Measurements from ENCODE around the gene SNCG. TPM values are rescaled to one million over a fixed set of nuclear protein-coding genes. Genes with fewer than 3 reads are reported as not detected.
"Not testable (repeated sequence)": the region's sequence is repeated elsewhere in the genome, so short reads cannot be mapped to it uniquely, and the experiment has no call there.

Gene SNCG
- total and polyA plus RNA-seq, 4 donors, result 70.0 to 209 (median 98.4) TPM

DNA sequence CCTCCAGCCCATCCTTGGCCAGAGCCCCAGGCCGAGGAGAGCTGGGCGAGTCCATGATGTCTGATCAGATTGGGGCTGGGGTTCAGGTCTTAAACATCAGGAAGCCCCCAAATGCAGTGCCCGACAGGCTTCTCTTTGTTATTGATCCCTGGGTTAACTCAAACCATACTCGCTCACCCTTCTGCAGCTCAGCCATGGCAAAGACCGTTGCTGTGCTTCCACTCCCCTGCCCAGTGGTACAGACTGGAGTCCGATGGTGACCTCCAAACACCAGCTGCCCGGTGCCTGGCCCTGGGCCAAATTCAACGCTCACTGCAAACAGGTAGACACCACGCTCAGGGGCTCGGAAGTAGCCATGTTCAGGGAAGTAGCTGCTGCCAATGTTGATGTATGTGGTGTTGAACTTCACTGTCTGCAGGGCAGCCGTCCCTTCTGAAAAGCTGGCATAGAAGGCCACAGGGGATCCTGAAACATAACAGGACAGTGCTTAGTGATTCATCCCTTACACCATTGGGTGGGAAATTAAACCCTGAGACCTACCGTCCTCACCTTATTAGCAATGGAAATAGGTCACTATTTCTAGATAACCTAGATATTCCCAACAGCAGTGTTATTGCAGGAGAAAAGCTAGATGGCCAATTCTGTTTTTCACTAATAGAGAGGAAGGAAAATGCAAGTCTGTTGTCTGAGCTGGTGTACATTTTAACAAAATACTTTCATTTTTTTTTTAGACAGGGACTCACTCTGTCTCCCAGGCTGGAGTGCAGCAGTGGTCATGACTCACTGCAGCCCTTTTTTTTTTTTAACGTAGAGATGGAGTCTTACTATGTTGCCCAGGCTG lies 21.5 kb upstream of the SNCG start:
- ATAC-seq (ENCODE audit: low FRiP score), result no peak

DNA sequence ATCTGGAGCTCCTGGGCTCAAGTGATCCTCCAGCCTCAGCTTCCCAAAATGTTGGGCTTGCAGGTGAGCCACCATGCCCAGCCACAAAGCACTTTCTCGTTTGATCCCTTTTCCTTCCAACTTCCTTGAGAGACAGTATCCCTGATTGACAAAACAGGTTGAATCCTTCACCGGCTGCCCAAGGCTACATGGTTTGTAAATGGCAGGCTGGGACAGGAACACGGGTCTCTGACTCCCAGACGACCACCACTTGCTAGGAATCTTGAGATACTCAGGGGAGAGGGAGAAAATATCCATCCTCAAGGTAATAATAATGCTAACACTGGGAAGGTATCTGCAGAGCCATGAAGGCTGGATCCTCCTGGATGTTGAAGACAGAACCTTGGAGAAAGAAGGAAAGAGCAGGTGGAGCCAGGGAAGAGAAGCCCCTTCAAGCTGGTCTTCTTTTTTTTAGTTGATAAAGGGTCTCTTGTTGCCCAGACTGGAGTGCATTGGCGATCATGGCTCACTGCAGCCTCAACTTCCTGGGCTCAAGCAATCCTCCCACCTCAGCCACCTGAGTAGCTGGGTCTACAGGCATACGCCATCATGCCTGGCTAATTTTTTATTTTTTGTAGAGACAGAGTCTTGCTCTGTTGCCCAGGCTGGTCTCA lies 20.8 kb upstream of the SNCG start:
- WGBS, 2 donors, result 67 to 70% methylated on average over 6 of the region's 6 CpGs
- Histone ChIP-seq H3K27me3 (ENCODE audit: control insufficient read depth in 1 of 2, insufficient read depth in 2 of 2, low read length in 1 of 2) (no peaks in the 10 kb centered on the region), H3K36me3 (ENCODE audit: control insufficient read depth in 1 of 2, insufficient read depth in 2 of 2, low read length in 1 of 2) (no peaks in the 10 kb centered on the region), H3K27ac (ENCODE audit: low read depth in 1 of 2, low read length in 2 of 2) (peak overlapping the region in 1 of 2 donors; percentile 8), H3K4me1 (ENCODE audit: control insufficient read depth in 1 of 2, insufficient read depth in 2 of 2, low read length in 2 of 2) (no peaks in the 10 kb centered on the region), H3K9me3 (ENCODE audit: control insufficient read depth, low read length) (no peaks in the 10 kb centered on the region), H3K4me3 (ENCODE audit: low read length in 2 of 2) (no peak overlapping the region)
- ATAC-seq (ENCODE audit: low FRiP score), result no peak
- no peak for DNase-seq
- intact Hi-C loops (cut with DNase I), result loop anchor here in 1 of 2 donors (2.0 kb wide), 1 partner anchor 23 kb away; no protein-coding TSS in a partner anchor

More for the DNA sequence above, 21.5 kb upstream of the SNCG start:
- Histone ChIP-seq H3K36me3 (ENCODE audit: control insufficient read depth in 1 of 2, insufficient read depth in 2 of 2, low read length in 1 of 2) (no peaks in the 10 kb centered on the region), H3K27me3 (ENCODE audit: control insufficient read depth in 1 of 2, insufficient read depth in 2 of 2, low read length in 1 of 2) (no peaks in the 10 kb centered on the region), H3K4me1 (ENCODE audit: control insufficient read depth in 1 of 2, insufficient read depth in 2 of 2, low read length in 2 of 2) (no peaks in the 10 kb centered on the region), H3K9me3 (ENCODE audit: control insufficient read depth, low read length) (no peaks in the 10 kb centered on the region), H3K4me3 (ENCODE audit: low read length in 2 of 2) (no peak overlapping the region), H3K27ac (ENCODE audit: low read depth in 1 of 2, low read length in 2 of 2) (peak overlapping the region in 1 of 2 donors; percentile 60)
- intact Hi-C loops (cut with DNase I), result no loop called here
- DNase-seq, result no peak
- WGBS, 2 donors, result 58 to 61% methylated on average over 13 of the region's 13 CpGs

GRCh38 chr10:86938260-86938659 lies 20.1 kb upstream of the SNCG start:
- H3K4me1 ChIP-seq (ENCODE audit: control insufficient read depth in 1 of 2, insufficient read depth in 2 of 2, low read length in 2 of 2), result no peaks in the 10 kb centered on the region
- WGBS, 2 donors, result 62 to 66% methylated on average over 2 of the region's 2 CpGs
- intact Hi-C loops (cut with DNase I), result loop anchor here in 1 of 2 donors (2.0 kb wide), 1 partner anchor 23 kb away; no protein-coding TSS in a partner anchor
- H3K27ac ChIP-seq (ENCODE audit: low read depth in 1 of 2, low read length in 2 of 2), result no peak overlapping the region
- no peaks in the 10 kb centered on the region for H3K27me3 ChIP-seq (ENCODE audit: control insufficient read depth in 1 of 2, insufficient read depth in 2 of 2, low read length in 1 of 2)
- no peaks in the 10 kb centered on the region for H3K36me3 ChIP-seq (ENCODE audit: control insufficient read depth in 1 of 2, insufficient read depth in 2 of 2, low read length in 1 of 2)
- H3K4me3 ChIP-seq (ENCODE audit: low read length in 2 of 2), result no peak overlapping the region
- DNase-seq, result no peak
- no peaks in the 10 kb centered on the region for H3K9me3 ChIP-seq (ENCODE audit: control insufficient read depth, low read length)
- no peak for ATAC-seq (ENCODE audit: low FRiP score)

DNA sequence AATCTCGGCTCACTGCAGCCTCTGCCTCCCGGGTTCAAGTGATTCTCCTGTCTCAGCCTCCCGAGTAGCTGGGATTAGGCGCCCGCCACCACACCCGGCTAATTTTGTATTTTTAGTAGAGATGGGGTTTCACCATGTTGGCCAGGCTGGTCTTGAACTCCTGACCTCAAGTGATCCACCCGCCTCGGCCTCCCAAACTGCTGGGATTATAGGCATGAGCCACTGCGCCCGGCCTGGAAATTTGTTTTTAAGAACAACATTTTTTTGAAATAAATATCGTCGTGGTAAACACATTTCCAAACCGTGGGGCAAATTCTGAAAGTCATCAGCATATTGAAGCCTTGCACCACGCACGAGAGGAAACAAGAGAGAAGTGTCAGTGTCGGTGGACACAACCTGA lies 18.3 kb upstream of the SNCG start:
- intact Hi-C loops (cut with DNase I), result loop anchor here in 1 of 2 donors (2.0 kb wide), 1 partner anchor 27 kb away; no protein-coding TSS in a partner anchor
- not testable (repeated sequence) for H3K4me1 ChIP-seq (ENCODE audit: control insufficient read depth in 1 of 2, insufficient read depth in 2 of 2, low read length in 2 of 2); H3K36me3 ChIP-seq (ENCODE audit: control insufficient read depth in 1 of 2, insufficient read depth in 2 of 2, low read length in 1 of 2); H3K27ac ChIP-seq (ENCODE audit: low read depth in 1 of 2, low read length in 2 of 2); H3K4me3 ChIP-seq (ENCODE audit: low read length in 2 of 2); H3K27me3 ChIP-seq (ENCODE audit: control insufficient read depth in 1 of 2, insufficient read depth in 2 of 2, low read length in 1 of 2); H3K9me3 ChIP-seq (ENCODE audit: control insufficient read depth, low read length); ATAC-seq (ENCODE audit: low FRiP score); DNase-seq
- WGBS, 2 donors, result 89 to 92% methylated on average over 16 of the region's 16 CpGs

GRCh38 chr10:86940677-86941076 lies 17.7 kb upstream of the SNCG start:
- no peak overlapping the region for H3K4me3 ChIP-seq (ENCODE audit: low read length in 2 of 2)
- intact Hi-C loops (cut with DNase I), result loop anchor here in 1 of 2 donors (2.0 kb wide), 1 partner anchor 26 kb away; no protein-coding TSS in a partner anchor
- WGBS, 2 donors, result 86 to 88% methylated on average over 6 of the region's 6 CpGs
- no peaks in the 10 kb centered on the region for H3K36me3 ChIP-seq (ENCODE audit: control insufficient read depth in 1 of 2, insufficient read depth in 2 of 2, low read length in 1 of 2)
- no peaks in the 10 kb centered on the region for H3K9me3 ChIP-seq (ENCODE audit: control insufficient read depth, low read length)
- no peaks in the 10 kb centered on the region for H3K27me3 ChIP-seq (ENCODE audit: control insufficient read depth in 1 of 2, insufficient read depth in 2 of 2, low read length in 1 of 2)
- no peak overlapping the region for H3K27ac ChIP-seq (ENCODE audit: low read depth in 1 of 2, low read length in 2 of 2)
- no peak for DNase-seq
- peaks cover 0 to 2% of the 10 kb centered on the region in 2 donors for H3K4me1 ChIP-seq (ENCODE audit: control insufficient read depth in 1 of 2, insufficient read depth in 2 of 2, low read length in 2 of 2)
- no peak for ATAC-seq (ENCODE audit: low FRiP score)

DNA sequence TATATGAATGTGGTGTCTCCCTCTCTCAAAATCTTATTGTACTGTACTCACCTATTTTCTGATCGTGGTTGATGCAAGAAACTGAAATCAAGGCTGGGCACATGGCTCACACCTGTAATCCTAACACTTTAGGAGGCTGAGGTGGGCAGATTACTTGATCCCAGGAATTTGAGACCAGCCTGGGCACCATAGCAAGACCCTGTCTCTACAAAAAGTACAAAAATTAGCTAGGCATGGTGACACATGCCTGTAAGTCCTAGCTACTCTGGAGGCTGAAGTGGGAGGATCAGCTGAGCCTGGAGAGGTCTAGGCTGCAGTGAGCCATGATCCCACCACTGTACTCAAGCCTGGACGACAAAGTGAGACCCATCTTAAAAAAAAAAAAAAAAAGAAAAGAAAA lies 17.0 kb upstream of the SNCG start:
- Histone ChIP-seq H3K4me1 (ENCODE audit: control insufficient read depth in 1 of 2, insufficient read depth in 2 of 2, low read length in 2 of 2) (peaks cover 0 to 2% of the 10 kb centered on the region in 2 donors), H3K36me3 (ENCODE audit: control insufficient read depth in 1 of 2, insufficient read depth in 2 of 2, low read length in 1 of 2) (no peaks in the 10 kb centered on the region), H3K4me3 (ENCODE audit: low read length in 2 of 2) (no peak overlapping the region), H3K9me3 (ENCODE audit: control insufficient read depth, low read length) (no peaks in the 10 kb centered on the region), H3K27ac (ENCODE audit: low read depth in 1 of 2, low read length in 2 of 2) (no peak overlapping the region), H3K27me3 (ENCODE audit: control insufficient read depth in 1 of 2, insufficient read depth in 2 of 2, low read length in 1 of 2) (no peaks in the 10 kb centered on the region)
- intact Hi-C loops (cut with DNase I), result loop anchor here in 1 of 2 donors (2.0 kb wide), 1 partner anchor 25 kb away; no protein-coding TSS in a partner anchor
- no peak for ATAC-seq (ENCODE audit: low FRiP score)
- no peak for DNase-seq
- WGBS, 2 donors, result 73 to 76% methylated on average over 2 of the region's 2 CpGs

- Histone ChIP-seq H3K9me3 (ENCODE audit: control insufficient read depth, low read length) (no peaks in the 10 kb centered on the region), H3K27ac (ENCODE audit: low read depth in 1 of 2, low read length in 2 of 2) (no peak overlapping the region), H3K4me1 (ENCODE audit: control insufficient read depth in 1 of 2, insufficient read depth in 2 of 2, low read length in 2 of 2) (peaks cover 0 to 2% of the 10 kb centered on the region in 2 donors), H3K4me3 (ENCODE audit: low read length in 2 of 2) (no peak overlapping the region), H3K27me3 (ENCODE audit: control insufficient read depth in 1 of 2, insufficient read depth in 2 of 2, low read length in 1 of 2) (no peaks in the 10 kb centered on the region), H3K36me3 (ENCODE audit: control insufficient read depth in 1 of 2, insufficient read depth in 2 of 2, low read length in 1 of 2) (no peaks in the 10 kb centered on the region)
- ATAC-seq (ENCODE audit: low FRiP score), result no peak
- no peak for DNase-seq
- intact Hi-C loops (cut with DNase I), result loop anchor here in 1 of 2 donors (2.0 kb wide), 1 partner anchor 25 kb away; no protein-coding TSS in a partner anchor
- 90 to 93% methylated on average over 12 to 14 of the region's 14 CpGs for WGBS, 2 donors
Observed at GRCh38 chr10:86941991-86942421, 16.4 kb upstream of the SNCG start.

- Histone ChIP-seq H3K27me3 (ENCODE audit: control insufficient read depth in 1 of 2, insufficient read depth in 2 of 2, low read length in 1 of 2) (no peaks in the 10 kb centered on the region), H3K4me1 (ENCODE audit: control insufficient read depth in 1 of 2, insufficient read depth in 2 of 2, low read length in 2 of 2) (peaks cover 0 to 2% of the 10 kb centered on the region in 2 donors), H3K36me3 (ENCODE audit: control insufficient read depth in 1 of 2, insufficient read depth in 2 of 2, low read length in 1 of 2) (no peaks in the 10 kb centered on the region), H3K27ac (ENCODE audit: low read depth in 1 of 2, low read length in 2 of 2) (no peak overlapping the region), H3K9me3 (ENCODE audit: control insufficient read depth, low read length) (no peaks in the 10 kb centered on the region), H3K4me3 (ENCODE audit: low read length in 2 of 2) (no peak overlapping the region)
- 53 to 58% methylated on average over 93 to 94 of the region's 94 CpGs for WGBS, 2 donors
- intact Hi-C loops (cut with DNase I), result no loop called here
- ATAC-seq (ENCODE audit: low FRiP score), result no peak
- no peak for DNase-seq
Observed at GRCh38 chr10:86942441-86943315, 15.7 kb upstream of the SNCG start.

Data from aorta (tissue), 5 donors.